SKM-1 treated with dmso at 0.1 percent for 144 hours (cell line): ENCODE measurements around the gene ARHGEF7.
"Not testable (repeated sequence)": the region's sequence is repeated elsewhere in the genome, so short reads cannot be mapped to it uniquely, and the experiment has no call there.

Source experiments
- DNase-seq: peaks from one replicate; lab custom pipeline; 2025; ENCODE audit not compliant: unreplicated experiment; lab: John Stamatoyannopoulos, UW

Gene ARHGEF7

DNA sequence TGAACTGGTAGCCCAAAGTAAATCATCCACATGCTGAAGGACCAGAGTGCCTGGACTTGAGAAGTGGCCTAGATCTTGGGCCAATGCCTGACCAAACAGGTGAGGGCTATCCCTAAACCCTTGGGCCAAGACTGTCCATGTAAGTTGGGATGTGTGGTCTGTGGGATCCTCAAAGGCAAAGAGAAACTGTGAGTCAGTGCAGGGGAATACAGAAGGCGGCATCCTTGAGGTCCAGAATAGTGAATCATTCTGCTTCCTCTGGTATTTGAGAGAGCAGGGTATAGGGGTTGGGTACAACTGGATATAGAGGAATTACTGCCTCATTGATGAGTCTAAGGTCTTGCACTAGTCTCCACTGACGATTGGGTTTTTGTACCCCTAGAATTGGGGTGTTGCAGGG lies 79.5 kb downstream of the ARHGEF7 start:
- DNase-seq, result not testable (repeated sequence)

DNA sequence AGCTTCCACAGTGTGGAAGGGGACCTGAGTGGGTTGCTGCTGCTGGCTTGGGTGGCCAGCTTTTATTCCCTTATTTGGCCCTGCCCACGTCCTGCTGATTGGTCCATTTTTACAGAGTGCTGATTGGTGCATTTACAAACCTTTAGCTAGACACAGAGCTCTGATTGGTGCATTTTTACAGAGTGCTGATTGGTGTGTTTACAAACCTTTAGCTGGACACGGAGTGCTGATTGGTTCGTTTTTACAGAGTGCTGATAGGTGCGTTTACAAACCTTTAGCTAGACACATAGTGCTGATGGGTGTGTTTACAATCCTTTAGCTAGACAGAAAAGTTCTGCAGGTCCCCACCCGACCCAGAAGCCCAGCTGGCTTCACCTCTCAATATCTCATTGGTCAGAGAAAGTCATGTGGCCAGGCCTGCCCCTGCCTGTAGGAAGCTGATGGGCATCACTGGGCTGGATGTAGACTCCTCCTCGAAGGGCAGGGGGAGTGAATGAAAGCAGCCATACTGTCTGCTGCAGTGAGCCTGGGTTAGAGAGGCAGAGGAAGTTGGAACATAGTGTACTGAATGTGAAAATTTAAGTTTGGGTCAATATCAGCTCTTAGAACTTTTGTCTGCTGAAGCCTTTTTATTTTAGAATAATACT lies 83.7 kb downstream of the ARHGEF7 start:
- DNase-seq, result not testable (repeated sequence)

DNA sequence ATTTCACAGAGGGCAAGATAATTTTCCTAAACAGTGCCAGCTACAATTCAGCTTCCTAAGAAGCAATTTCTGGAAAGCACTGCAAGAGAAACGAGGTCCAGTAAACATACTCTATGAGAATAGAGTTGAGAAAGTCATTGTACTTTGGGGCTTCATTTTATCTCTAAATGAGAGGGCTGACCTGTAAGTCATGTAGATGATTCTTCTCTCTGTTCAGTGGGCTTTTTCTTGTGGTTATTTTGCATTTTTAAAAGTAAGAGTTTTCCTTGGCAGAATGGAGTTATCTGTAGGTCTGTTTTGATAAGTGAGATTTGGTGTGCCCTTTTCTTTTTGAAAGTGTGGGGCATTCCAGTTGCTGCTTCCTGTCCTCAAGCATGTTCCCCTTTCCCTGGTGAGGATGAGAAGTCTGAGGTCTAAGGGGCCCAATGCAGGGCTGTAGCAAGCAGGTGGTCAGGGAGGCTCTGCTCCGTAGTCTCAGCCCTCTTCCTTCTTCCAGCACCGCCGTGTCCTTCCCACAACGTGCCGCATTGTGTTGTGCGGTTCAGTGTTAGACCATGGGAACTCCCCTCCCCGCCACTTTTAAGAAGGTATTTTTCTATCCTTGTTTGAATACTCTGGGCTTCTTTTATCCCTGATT lies 86.3 kb downstream of the ARHGEF7 start:
- no peak for DNase-seq

DNA sequence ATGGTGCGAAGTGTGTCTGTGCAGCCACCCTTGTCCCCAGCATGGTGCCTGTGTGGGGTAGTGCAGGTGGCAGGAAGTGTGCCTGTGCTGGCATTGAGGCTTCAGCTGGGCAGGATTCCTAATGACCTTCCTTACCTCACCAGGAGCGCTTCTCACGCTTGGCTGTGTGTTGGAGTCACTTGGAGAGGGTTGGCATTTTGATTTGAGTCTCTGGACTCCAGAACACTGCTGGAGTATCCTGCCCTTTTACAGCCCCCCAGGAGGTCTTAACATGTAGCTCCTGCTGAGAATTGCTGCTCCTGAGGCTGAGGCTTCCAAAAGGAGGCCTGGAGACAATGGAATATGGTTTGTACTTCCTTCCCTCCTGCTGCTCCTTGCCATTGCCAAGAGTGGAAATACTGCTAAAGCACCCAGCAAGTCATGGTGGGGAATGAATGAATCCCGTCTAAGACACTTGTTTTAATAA lies 87.1 kb downstream of the ARHGEF7 start:
- no peak for DNase-seq

DNA sequence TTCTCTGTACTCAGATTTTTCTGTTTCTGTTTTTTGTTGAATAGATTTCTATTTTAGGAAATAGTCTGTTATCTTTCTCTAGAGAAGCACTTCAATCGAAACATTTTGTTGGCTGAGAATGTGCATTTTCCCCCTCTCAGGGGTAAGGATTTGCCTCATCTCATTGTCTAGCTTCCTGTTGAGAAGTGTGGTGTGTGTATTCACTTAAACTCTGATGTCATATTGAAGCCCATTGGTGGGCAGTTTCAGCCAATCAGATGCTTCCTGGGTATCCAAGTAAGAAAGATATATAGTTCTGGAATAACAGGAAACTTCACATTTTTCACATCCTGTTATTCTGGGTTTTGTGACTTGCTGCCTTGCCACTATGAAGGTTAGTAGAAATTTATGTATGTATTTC lies 87.6 kb downstream of the ARHGEF7 start:
- DNase-seq, result no peak

DNA sequence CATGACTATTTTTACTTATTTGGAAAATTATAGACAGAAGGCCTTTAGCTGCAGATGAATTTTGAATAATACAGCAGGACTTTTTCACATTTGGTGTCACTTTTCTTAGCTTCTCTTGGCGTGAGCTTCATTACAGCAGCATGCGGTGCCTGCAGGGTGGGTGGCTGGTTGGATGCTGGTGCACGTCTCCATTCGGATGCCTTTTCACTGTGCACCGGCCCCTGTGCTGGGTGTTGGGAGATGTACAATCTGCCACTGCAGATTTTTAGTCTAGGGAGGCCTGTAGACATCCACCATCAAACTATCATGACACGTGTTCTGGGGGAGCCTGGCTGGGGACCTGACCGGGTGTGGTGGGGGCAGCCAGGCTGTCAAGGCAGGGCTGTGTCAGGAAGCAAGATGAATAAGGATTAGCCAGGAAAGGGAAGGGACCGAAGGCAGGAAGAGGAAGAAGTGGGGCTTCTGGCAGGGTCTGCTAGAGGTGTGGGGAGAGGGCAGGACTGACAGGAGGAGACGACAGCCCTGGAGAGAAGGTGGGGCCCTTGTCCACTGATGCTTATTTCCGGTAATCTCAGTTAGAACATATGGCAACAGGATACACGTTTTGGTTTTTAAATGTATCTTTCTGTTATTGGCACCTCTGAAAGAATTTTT lies 88.8 kb downstream of the ARHGEF7 start:
- no peak for DNase-seq

DNA sequence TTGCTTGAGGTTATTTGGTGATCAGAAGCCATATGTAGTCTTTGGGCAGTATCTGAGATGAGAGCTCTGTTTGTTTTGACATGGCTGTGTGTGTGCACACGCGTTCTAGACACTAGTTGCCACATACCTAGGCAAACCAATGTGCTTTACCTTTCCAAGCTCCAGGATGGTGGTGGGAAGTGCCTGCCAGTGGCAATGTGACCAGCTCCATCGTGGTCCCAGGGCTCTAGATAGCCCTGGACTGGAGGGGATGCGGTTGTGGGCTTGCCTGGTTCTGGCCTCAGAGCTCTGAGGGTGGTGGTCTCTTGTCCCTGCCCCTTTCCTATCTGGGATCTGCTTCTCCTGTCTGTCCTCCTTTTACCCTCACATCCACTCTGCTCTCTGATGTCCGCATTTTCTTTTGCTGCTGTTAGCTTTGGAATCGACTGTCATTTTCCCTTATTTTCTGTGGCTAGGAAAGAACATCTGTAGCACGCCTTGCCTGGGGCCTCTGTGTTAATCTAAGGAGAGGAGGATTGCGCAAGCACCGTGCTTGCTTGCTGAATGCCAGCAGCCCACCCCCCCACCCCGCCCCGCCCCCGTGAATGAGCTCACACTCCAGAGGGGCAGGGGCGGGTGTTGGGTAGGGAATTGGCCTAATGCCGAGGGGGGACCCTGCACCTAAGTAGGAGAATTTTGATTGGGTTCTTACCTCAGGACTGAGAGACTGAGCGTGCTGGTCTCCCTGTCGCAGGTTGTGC lies 89.5 kb downstream of the ARHGEF7 start:
- DNase-seq, result no peak

DNA sequence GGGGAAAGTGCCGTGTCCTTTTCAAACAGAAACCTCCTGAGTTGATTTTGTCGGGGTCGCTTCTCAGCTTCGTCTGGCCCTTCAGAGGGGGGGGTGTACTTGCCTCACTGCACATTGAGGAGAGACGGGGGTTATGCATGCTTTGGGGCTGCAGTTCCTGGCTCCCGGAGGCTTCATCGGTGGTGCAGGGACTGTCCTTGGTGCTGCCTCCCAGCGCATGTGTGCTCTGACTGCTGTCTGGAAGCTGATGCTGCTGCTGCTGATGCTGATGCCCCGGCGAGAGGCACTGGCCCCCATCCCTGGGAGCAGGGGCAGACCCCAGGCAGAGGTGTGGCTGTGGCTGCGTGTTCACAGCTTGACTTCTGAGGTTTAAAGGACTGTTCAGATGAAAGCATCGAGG lies 91.0 kb downstream of the ARHGEF7 start:
- no peak for DNase-seq

DNA sequence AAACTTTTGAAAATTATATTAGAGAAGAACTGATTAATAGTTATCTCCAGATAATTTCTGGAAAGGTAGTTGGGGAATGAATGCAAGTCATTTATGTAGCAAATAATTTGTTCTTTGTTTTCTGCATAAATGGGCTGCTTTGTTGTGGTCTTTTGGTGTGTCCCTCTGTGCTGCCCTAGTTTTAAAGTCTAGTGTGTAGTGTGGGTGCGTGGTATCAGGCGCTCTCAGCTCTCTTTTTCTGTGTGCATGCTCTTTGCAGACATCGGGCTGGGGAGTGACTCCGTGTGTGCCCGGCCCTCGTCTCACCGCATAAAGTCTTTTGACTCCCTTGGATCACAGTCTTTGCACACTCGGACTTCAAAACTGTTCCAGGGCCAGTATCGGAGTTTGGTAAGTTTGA lies 94.5 kb downstream of the ARHGEF7 start:
- no peak for DNase-seq

DNA sequence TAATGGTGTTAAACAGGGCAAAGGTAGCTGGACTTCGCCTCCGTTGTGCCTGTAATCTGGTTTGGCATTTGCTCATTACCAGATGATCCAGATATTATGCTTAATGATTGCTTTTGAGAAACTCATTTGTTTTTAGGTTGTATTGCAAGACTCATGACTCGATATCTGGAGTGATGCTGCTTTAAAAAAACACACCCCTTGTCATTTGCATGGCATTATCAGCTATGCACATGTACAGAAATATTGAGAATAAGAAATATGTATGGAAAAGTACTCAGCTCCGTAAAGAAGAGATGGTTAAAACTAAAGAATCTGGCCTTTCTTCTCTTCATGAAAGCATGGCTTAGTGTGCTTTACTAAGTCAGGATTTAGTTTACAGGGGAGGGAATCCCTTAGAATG lies 95.0 kb downstream of the ARHGEF7 start:
- DNase-seq, result no peak

DNA sequence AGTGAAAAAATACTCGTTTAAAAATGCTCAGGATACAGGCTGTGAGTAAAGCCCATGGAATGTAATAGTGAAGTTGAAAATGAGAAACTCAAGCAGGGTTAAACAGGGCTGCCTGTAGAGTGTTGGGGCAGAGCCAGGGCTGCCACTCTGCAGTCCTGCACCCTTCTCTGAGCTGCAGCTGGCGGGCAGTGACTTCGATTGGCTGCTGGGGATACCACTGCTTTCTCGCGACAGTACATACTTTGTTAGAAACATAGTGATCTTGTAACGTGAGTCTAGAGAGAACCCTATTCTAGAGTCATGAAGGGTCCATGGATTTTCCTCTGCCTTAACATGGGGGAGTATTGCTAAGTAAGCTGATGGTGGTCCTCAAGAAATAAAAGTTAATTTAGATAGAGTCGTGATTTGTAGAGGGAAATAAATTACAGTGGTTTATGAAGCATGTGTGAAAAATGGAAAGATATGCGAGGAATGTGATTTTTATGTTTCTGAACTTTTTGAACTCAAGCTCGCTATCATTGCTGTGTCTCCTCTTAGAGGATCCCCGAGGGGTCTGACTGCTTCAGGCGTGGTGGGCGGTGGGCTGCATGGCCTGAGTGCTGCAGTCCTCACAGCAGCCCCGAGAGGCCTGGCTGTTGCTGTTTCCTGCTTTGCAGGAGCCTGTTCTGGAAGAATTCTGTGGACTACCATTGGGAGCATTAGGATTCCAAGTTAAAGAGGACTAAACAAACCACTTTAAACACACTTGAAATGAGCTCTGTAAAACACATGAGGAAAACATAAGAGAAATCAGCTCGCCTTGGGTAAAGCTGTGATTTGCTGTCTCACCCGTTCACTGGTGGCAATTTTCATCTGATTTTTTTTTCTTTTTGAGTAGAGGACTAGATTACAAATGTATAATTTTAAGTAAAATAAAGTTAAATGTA lies 95.7 kb downstream of the ARHGEF7 start:
- DNase-seq, result no peak

DNA sequence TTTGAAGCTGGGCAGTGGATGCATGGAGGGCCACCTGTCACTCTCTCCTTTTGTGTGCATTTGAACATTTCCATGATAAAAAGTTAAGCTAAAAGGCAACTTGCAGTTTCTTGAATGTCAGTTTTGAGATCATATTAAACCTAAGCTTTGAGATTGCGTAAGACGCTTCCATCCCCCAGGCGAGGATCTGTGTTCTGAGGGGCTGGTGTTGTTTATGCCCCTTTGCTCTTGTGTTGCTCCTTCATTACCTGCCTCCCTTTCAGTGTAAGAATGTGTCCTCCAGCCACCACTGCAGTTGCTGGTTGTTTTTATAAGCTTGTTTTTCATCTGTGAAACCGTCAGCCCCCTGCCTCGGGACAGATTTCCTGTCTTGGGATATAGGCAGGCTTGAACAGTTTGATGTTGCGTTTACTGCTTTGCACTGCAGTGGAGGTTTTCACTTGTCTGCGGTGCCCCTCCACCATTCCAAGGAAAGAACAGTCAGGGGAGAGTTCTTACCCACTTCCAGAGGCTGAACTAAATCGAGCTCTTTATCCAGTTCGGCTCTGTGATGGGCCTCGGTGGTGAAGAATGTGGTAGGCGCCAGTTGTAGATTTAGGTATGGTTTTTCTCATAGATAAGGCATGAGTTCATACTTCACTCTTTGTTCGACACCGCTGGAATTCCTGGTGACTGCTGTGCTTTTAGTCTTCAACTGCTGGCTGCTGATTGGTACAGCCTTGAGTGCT lies 96.8 kb downstream of the ARHGEF7 start:
- DNase-seq, result no peak

DNA sequence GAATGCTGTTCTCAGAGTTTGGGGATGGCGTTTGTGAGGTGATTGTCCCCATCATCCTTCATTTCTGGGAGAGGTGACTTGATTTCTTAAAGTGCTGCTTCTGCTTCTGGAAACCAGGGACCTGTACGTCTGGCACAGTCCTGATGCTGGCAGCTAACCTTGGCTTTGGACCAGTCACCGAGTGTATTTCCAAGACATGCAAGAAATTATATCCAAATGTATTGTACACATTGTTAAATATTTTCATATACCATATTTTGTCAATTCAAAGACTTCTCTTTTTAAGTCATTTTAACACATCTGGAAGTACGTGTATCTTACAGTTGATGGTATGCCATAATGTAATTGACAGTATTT lies 97.4 kb downstream of the ARHGEF7 start:
- no peak for DNase-seq

DNA sequence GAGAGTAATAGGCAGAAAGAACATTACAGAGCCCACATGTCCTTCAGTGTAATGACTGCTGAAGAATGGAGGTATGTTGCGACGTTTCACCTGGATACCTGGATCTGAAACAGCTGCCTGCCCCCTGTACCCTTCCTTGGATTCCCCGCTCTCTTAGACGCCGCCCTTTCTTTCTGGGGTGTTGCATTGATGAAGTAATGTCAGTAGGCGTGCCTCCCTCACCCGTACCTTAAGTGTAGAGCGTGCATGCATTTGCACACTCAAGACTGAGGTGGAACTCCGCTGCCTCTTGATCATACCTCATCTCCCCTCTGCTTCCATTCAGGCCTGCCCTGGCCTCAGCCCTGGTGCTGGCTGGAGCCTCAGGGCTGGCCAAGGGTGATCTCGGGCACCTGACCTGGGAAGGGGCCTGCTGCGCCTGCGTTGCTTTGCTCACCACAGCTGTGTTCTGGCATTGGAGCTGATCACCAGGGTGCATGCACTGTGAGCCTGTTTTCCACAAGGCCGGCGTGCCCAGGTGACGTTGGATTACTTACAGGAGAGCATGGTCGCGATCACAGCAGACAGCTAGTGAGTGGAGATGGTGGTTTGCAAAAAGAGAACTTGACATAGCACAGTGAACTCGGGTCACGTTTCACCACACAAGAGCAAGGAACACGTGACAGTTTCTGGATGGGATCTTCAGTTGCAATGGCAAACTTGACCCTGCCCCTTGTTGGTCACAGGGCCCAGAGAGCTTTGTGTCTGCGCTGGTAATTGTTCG lies 99.0 kb downstream of the ARHGEF7 start:
- peak; percentile 62 for DNase-seq

DNA sequence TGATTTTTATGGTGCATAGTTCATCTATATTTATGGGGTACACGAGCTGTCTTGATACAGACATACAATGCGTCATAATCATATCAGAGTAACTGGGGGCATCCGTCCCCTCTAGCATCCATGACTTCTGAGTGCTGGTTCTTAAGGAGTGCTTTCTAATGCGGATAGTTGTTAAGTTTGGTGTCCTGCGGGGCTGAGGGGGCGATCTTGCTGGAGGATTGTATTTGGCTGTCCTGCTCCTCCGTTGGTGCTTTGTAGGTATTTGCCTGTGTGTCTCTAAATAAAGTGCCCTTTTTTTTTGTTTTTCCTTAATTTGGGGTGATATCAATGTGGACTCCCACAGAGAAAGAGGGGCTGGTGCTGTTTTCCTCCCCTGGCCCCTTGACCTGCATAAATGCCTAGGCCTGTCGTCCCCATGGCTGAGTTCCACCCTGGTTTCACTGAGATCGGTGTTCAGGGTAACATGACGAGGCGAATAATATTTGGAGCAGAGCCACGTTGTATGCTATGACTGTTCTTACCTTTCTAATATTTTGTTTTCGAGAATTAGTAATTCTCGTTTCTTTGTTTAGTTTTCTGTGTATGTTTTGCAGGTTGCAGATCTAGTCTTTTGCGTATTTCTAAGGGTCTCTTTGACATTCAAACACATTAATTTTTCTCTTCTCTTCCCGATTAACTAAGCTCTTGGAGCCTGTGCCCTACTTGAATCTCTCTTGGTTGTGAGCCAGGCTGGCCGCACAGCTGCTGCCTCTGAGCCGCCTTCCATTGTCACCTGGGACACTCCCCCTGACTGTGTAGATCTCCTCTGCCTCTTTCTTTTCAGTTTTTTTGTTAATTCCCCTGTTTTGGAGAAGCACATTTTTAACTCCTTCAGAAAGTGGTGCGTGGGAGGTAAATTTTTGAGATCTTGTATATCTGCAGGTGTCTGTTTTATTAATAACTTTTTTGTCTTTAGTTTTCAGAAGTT lies 100.3 kb downstream of the ARHGEF7 start:
- DNase-seq, result no peak

DNA sequence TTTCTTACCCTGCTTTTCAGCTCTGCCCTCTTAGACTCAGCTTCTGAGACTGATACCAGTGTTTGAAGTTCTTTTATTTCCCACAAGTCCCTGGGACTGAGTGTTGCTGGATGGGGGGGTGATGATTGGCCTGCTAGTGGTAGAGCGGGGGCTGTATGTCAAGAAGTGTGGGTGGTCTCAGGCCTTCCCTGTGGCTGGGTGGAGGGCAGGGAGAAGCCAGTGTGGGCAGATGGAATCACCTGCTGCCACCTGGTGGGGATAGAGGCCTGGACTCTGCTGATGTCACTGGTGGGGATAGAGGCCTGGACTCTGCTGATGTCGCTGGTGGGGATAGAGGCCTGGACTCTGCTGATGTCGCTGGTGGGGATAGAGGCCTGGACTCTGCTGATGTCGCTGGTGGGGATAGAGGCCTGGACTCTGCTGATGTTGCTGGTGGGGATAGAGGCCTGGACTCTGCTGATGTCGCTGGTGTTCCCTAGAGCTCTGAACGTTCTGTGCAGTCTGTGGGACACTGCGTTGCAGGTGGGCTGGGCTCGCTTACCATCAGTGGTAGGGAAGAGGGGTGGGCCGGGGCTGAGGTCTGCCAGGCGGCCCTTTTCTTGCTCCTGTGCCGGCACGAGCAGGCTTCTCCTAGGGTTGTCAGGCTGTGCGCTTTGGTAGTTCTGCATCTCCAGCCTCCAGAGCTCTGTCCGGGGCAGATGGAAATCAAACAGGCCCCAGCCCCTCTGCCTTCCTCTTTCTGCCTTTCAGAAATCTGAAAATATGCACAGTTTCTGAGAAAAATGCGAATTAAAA lies 101.3 kb downstream of the ARHGEF7 start:
- no peak for DNase-seq

DNA sequence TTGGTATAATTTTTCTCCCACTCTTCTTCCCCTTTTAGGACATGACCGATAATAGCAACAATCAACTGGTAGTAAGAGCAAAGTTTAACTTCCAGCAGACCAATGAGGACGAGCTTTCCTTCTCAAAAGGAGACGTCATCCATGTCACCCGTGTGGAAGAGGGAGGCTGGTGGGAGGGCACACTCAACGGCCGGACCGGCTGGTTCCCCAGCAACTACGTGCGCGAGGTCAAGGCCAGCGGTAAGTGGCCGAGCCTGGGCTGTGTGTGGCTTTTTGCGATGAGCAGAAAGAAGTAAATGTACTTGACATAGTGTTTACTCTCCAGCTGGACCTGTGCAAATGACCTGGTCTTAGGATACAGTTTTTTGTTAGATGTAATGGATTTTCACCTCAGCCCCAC lies 102.5 kb downstream of the ARHGEF7 start:
- DNase-seq, result no peak
